T-helper 2 cell treated with Interferon-gamma antibody and Interleukin-4, amounts not matched to agents 5 μg/mL and 100 μg/mL, for 36 hours (primary cell): ENCODE measurements around the gene ADGRD1.

ENCODE experiments used
- DNase-seq: peaks from one replicate; pipeline ENCODE4 v3.0.0; 2021; ENCODE audit warnings: low spot score
- H3K27ac Mint-ChIP-seq: one replicate; pipeline ENCODE4 v1.8.0; 2021; ENCODE audit warnings: mild to moderate bottlenecking, mixed read lengths
- H3K27me3 Mint-ChIP-seq: one replicate; pipeline ENCODE4 v1.8.0; 2021; ENCODE audit warnings: low read depth, mixed read lengths
- H3K36me3 Mint-ChIP-seq: one replicate; pipeline ENCODE4 v1.8.0; 2021; ENCODE audit warnings: low read depth, mixed read lengths
- H3K4me1 Mint-ChIP-seq: one replicate; pipeline ENCODE4 v1.8.0; 2021; ENCODE audit warnings: low read depth, mixed read lengths
- H3K4me3 Mint-ChIP-seq: one replicate; pipeline ENCODE4 v1.8.0; 2022; ENCODE audit warnings: mild to moderate bottlenecking, moderate library complexity, mixed read lengths
- H3K9me3 Mint-ChIP-seq: one replicate; pipeline ENCODE4 v1.8.0; 2021; ENCODE audit warnings: mixed read lengths

ADGRD1 gene

DNA sequence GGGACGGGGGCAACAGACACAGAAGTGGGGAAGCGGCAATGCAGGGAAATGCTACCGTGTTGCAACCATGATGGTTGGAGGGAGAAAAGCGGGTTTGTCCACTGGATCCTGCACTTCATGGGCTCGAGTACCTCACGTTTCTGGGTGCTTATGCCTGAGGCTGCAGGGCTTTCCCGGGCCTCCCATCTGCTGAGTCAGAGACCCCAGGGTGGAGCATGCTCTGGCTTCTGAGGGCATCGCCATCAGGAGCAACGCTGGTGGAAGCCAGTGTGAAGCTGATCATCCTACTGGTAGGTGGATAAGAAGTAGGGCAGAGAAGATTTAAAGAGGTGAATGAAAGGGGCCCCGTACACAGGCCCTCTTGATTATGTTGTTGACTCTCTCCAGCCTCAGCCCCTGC is 5.0 kb upstream of the ADGRD1 start:
- H3K36me3 Mint-ChIP-seq = no peaks in the 10 kb centered on the region
- H3K4me1 Mint-ChIP-seq = no peaks in the 10 kb centered on the region
- no peak overlapping the region for H3K4me3 Mint-ChIP-seq
- no peak overlapping the region for H3K27ac Mint-ChIP-seq
- peaks cover 16% of the 10 kb centered on the region for H3K27me3 Mint-ChIP-seq
- peaks cover 15% of the 10 kb centered on the region for H3K9me3 Mint-ChIP-seq
- DNase-seq = no peak

GRCh38 chr12:130949806-130950205 is 3.9 kb upstream of the ADGRD1 start:
- no peak overlapping the region for H3K27ac Mint-ChIP-seq
- peaks cover 20% of the 10 kb centered on the region for H3K27me3 Mint-ChIP-seq
- H3K36me3 Mint-ChIP-seq = no peaks in the 10 kb centered on the region
- no peak for DNase-seq
- no peaks in the 10 kb centered on the region for H3K4me1 Mint-ChIP-seq
- peaks cover 11% of the 10 kb centered on the region for H3K9me3 Mint-ChIP-seq
- no peak overlapping the region for H3K4me3 Mint-ChIP-seq

- Mint-ChIP-seq H3K36me3 (no peaks in the 10 kb centered on the region), H3K27ac (no peak overlapping the region), H3K27me3 (peaks cover 20% of the 10 kb centered on the region), H3K9me3 (no peaks in the 10 kb centered on the region), H3K4me1 (no peaks in the 10 kb centered on the region), H3K4me3 (no peak overlapping the region)
- DNase-seq = no peak
Measured at GRCh38 chr12:130951636-130952035, 2.1 kb upstream of the ADGRD1 start.

DNA sequence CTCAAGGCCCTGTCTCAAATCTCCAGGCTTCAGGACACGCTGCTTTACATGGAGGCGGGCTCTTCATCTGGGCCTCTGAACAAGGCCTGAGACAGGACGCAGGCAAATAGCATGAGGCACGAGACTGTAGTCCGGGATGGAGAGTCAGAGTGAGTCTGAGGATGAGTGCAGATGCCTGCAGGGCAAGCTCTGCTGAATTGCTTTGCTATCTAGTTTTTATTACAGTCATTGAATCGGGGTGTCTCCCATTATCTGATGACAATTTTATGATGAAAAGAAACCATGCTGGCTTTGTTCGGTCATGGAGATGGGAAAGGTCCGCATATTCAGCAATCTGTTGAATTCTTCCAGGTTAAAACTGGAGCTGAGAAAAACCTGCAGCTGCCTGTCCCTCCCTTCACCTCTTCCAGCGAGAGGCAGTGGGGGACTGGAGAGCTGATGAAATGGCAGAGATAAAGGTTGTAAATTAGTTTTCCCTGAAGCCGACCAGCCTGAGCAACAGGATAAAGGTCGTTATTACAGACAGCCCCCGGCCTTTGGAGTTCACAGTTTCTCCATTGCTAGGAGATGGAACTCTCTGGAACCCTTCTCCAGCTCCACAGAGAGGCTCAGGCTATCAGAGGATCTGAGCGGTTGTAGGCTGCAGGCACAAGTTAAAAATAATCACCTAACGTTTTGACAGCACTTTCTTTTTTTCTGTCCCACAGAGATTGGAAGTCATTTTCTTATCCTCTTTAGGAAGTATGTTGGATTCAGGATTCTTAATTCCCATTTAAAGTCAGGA is 1.3 kb upstream of the ADGRD1 start:
- H3K9me3 Mint-ChIP-seq = no peaks in the 10 kb centered on the region
- H3K36me3 Mint-ChIP-seq = no peaks in the 10 kb centered on the region
- no peaks in the 10 kb centered on the region for H3K4me1 Mint-ChIP-seq
- H3K27me3 Mint-ChIP-seq = peaks cover 20% of the 10 kb centered on the region
- H3K27ac Mint-ChIP-seq = no peak overlapping the region
- DNase-seq = no peak
- H3K4me3 Mint-ChIP-seq = no peak overlapping the region

- H3K9me3 Mint-ChIP-seq = no peaks in the 10 kb centered on the region
- no peaks in the 10 kb centered on the region for H3K4me1 Mint-ChIP-seq
- no peak for DNase-seq
- H3K36me3 Mint-ChIP-seq = no peaks in the 10 kb centered on the region
- H3K4me3 Mint-ChIP-seq = no peak overlapping the region
- no peak overlapping the region for H3K27ac Mint-ChIP-seq
- H3K27me3 Mint-ChIP-seq = peaks cover 20% of the 10 kb centered on the region
Measured at GRCh38 chr12:130954544-130954831, 781 bp downstream of the ADGRD1 start.

GRCh38 chr12:130955238-130955816 is 1.6 kb downstream of the ADGRD1 start:
- Mint-ChIP-seq H3K27me3 (peaks cover 20% of the 10 kb centered on the region), H3K4me3 (no peak overlapping the region), H3K4me1 (no peaks in the 10 kb centered on the region), H3K36me3 (no peaks in the 10 kb centered on the region), H3K9me3 (no peaks in the 10 kb centered on the region), H3K27ac (no peak overlapping the region)
- DNase-seq = no peak

DNA sequence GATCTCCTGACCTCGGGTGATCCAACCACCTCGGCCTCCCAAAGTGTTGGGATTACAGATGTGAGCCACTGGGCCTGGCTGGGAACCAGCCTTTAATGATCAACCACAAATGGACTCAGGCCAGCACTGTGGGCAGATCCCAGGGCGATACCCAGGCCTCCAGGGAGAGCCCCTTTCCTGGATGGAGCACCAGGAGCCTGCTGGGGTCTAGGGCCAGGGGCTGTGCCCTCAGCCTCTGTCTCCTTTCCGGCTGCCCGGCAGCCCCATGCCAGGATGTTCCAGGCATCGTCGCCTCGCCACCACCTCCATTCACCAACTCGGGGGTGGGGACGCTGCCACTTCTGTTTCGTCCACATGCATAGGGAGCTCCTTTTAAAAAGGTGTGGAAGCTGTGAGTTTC is 2.3 kb downstream of the ADGRD1 start:
- Mint-ChIP-seq H3K4me1 (no peaks in the 10 kb centered on the region), H3K36me3 (no peaks in the 10 kb centered on the region), H3K27me3 (peaks cover 20% of the 10 kb centered on the region), H3K4me3 (no peak overlapping the region), H3K27ac (no peak overlapping the region), H3K9me3 (no peaks in the 10 kb centered on the region)
- DNase-seq = no peak

DNA sequence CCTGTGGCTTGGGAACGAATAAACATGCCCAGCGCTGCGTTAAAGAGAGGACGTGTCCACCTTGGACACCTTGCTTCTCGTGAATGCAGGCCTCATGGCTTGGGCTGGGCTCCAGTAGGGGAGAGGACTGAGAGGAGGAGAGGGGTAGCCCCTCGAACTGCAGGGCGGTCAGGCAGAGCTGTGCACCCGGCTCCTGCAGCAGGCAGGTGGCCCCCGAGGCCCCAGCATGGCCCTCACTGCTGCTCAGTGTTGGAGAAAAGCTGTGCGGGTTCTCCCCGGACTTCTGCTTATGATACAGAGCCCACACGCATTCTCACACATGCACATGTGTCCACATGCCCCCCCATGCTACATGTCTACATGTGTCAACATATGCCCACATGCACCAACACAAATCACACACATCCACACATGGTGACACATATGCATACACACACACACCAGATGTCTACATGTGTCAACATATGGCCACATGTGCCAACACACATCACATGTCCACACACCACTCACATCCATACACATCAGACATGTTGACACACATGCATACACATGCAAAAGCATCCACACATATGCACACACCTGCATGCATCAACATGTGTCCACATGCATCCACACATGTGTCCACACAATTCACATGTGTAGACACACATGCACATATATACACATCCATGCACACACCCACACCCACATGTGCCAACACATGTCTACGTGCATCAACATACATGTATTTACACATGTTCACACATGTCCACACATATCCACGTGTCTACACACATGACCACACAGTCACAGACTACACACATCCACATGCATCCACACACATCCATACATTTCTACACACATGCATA is 3.0 kb downstream of the ADGRD1 start:
- DNase-seq = no peak
- peaks cover 20% of the 10 kb centered on the region for H3K27me3 Mint-ChIP-seq
- H3K4me3 Mint-ChIP-seq = no peak overlapping the region
- H3K4me1 Mint-ChIP-seq = no peaks in the 10 kb centered on the region
- H3K36me3 Mint-ChIP-seq = no peaks in the 10 kb centered on the region
- no peaks in the 10 kb centered on the region for H3K9me3 Mint-ChIP-seq
- H3K27ac Mint-ChIP-seq = no peak overlapping the region

GRCh38 chr12:130957304-130957621 is 3.6 kb downstream of the ADGRD1 start:
- Mint-ChIP-seq H3K4me1 (no peaks in the 10 kb centered on the region), H3K4me3 (no peak overlapping the region), H3K27ac (no peak overlapping the region), H3K27me3 (peaks cover 17% of the 10 kb centered on the region), H3K9me3 (no peaks in the 10 kb centered on the region), H3K36me3 (no peaks in the 10 kb centered on the region)
- DNase-seq = no peak

DNA sequence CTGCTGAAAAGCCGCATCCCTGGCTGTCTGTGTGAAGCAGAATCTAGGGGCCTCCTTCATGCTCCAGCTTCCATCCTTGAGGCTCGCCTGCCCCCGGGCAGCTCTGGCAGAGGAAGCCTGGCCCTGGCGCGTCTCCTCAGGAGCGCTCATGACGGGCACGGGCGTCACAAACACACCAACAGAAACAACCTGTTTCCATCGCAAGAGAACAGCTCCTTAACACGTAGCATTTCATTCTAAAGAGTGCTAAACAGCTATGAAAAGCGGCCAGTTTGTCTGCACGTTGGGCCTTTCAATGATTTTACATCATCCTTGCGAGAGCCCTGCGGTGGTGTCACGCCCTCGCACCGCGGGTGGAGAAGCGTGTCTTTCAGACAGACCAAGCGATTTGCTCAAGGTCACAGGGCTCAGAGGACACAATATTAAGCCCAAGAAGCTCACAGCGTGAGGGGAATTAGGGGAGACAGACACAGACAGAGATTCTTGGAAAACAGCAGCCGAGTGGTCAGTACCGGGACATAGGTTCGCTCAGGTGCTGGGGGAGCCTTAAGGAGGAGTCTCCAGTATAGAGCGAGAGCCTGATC is 4.9 kb downstream of the ADGRD1 start:
- H3K4me1 Mint-ChIP-seq = no peaks in the 10 kb centered on the region
- no peak for DNase-seq
- H3K9me3 Mint-ChIP-seq = no peaks in the 10 kb centered on the region
- peaks cover 10% of the 10 kb centered on the region for H3K27me3 Mint-ChIP-seq
- H3K4me3 Mint-ChIP-seq = no peak overlapping the region
- no peaks in the 10 kb centered on the region for H3K36me3 Mint-ChIP-seq
- no peak overlapping the region for H3K27ac Mint-ChIP-seq

DNA sequence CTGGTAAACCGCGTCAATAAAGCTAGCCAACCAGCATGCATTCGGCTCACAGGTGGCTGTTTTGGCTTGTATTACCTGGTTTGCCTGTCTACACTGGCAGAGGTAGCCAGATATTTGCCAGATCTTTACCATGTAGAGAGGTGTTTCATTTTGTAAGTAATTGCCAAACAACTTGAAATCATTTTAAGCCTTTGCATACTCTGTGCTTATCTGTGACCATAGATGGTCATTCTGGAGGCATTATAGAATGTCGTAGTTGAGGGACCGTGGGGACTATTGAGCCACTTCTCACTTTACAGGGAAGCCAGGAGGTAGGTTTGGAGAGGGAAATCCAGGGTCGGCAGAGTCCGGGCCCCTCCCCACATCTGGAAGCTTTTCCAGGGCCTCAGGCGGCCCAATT is 5.9 kb downstream of the ADGRD1 start:
- no peak for DNase-seq
- no peaks in the 10 kb centered on the region for H3K36me3 Mint-ChIP-seq
- H3K4me3 Mint-ChIP-seq = no peak overlapping the region
- no peaks in the 10 kb centered on the region for H3K4me1 Mint-ChIP-seq
- H3K9me3 Mint-ChIP-seq = no peaks in the 10 kb centered on the region
- peaks cover under 1% of the 10 kb centered on the region for H3K27me3 Mint-ChIP-seq
- H3K27ac Mint-ChIP-seq = no peak overlapping the region

- Mint-ChIP-seq H3K4me1 (no peaks in the 10 kb centered on the region), H3K27ac (no peak overlapping the region)
Measured at GRCh38 chr12:130960058-130960457, 6.4 kb downstream of the ADGRD1 start.

GRCh38 chr12:130960787-130961186 is 7.1 kb downstream of the ADGRD1 start:
- Mint-ChIP-seq H3K4me3 (no peak overlapping the region), H3K4me1 (no peaks in the 10 kb centered on the region), H3K9me3 (no peaks in the 10 kb centered on the region), H3K27me3 (no peaks in the 10 kb centered on the region), H3K27ac (no peak overlapping the region), H3K36me3 (no peaks in the 10 kb centered on the region)
- DNase-seq = no peak

More at GRCh38 chr12:130960058-130960457, 6.4 kb downstream of the ADGRD1 start:
- Mint-ChIP-seq H3K36me3 (no peaks in the 10 kb centered on the region), H3K27me3 (no peaks in the 10 kb centered on the region), H3K4me3 (no peak overlapping the region), H3K9me3 (no peaks in the 10 kb centered on the region)
- no peak for DNase-seq

- DNase-seq = no peak
- no peak overlapping the region for H3K4me3 Mint-ChIP-seq
- no peaks in the 10 kb centered on the region for H3K36me3 Mint-ChIP-seq
- no peaks in the 10 kb centered on the region for H3K27me3 Mint-ChIP-seq
- H3K9me3 Mint-ChIP-seq = no peaks in the 10 kb centered on the region
- H3K4me1 Mint-ChIP-seq = no peaks in the 10 kb centered on the region
- no peak overlapping the region for H3K27ac Mint-ChIP-seq
Measured at GRCh38 chr12:130961921-130962451, 8.3 kb downstream of the ADGRD1 start.
